ENCODE data around the gene NDST1.

The NDST1 gene

DNA sequence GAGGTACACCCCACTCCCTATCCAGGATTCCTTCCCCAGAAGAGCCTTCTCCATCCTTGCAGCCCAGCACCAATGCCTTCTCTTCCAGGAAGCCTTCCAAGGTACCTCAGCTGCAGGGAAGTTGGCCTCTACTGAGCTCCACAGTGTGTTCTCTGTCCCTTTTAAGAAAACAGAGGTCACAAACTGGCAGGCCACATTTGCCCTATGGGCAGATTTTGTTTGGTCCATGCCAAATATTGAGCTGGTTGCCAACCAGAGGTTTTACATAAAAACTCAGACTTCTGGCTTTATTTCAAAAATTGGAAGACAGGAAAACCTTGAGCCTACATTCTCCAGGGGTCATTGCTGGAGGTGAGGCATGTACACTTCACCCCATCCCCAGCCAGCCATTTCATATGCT is 9.0 kb upstream of the NDST1 start:
- ChIA-PET POLR2A (ENCODE audit: low non-redundant PET) (no interaction called here), CTCF (interaction anchor here (0.6 to 2.2 kb wide), 2 partner anchors 19 to 40 kb away, joined by 3 to 7 read pairs; no protein-coding TSS in a partner anchor)
- TF ChIP-seq CTCF (conservative IDR thresholded peaks at IDR 0.05; ENCODE audit: low read depth): no peak
- H3K27ac ChIP-seq: peak overlapping the region; percentile 97
- no peak for DNase-seq (ENCODE audit: low spot score)

DNA sequence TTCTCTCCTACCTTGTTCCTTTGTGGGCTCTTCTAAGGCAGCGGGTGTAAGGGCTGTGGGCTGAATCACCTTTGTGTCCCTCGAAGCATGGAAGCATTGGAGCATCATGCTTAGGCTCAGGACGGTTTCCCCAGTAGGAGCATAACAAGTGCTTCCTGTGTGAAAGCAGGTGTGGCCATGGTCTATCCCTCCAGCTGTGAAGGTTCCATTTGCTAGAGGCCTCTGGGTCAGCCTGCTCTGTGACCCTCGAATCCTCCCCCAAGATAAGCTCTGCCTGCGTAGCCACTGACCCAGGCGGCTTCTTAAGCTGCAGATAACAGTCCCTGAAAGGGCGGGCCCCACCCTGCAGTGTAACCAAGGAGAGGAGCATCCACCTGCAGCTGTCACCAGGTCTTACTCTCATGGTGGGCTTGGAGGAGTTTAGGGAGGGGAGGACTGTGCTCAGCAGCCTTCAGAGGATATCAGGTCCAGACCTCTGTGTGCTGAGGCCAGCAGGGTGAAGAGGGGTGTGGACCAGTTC is 8.4 kb upstream of the NDST1 start:
- no peak for TF ChIP-seq CTCF (conservative IDR thresholded peaks at IDR 0.05; ENCODE audit: low read depth)
- no peak for DNase-seq (ENCODE audit: low spot score)
- ChIA-PET POLR2A (ENCODE audit: low non-redundant PET) (no interaction called here), CTCF (interaction anchor here (0.6 to 2.2 kb wide), 3 partner anchors 18 to 464 kb away, joined by 3 to 7 read pairs (median 3); no protein-coding TSS in a partner anchor)
- H3K27ac ChIP-seq: peak overlapping the region; percentile 97

DNA sequence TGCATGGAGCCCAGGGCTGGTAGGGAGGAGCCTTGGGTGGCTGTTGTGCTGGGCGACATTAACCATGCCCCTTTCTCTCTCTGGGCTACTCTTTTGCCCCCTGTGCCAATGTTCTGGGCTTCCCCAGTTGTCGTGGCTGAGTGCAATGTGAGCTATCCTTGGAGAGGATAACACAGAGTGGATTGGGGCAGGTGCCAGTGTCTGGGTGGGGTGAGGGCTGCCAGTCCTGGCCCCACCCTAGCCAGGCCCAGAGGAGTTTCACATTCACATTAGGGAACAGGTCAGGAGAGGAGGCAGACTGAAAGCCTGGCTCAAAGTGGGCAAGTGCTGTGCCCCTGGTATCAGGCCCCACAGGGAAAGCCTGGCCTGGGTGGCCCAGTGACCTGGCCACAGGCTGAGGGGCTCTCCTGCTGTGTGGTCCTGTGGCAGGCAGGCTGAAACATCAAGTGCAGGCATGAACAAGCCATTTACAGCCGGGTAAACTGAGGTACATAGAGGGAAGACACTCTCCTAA is 7.5 kb upstream of the NDST1 start:
- no peak for DNase-seq (ENCODE audit: low spot score)
- H3K27ac ChIP-seq: peak overlapping the region; percentile 97
- CTCF ChIA-PET: interaction anchor here (0.5 kb wide), 1 partner anchor 584 kb away, joined by 7 read pairs; no protein-coding TSS in a partner anchor
- POLR2A ChIA-PET (ENCODE audit: low non-redundant PET): no interaction called here
- TF ChIP-seq CTCF (conservative IDR thresholded peaks at IDR 0.05; ENCODE audit: low read depth): no peak

DNA sequence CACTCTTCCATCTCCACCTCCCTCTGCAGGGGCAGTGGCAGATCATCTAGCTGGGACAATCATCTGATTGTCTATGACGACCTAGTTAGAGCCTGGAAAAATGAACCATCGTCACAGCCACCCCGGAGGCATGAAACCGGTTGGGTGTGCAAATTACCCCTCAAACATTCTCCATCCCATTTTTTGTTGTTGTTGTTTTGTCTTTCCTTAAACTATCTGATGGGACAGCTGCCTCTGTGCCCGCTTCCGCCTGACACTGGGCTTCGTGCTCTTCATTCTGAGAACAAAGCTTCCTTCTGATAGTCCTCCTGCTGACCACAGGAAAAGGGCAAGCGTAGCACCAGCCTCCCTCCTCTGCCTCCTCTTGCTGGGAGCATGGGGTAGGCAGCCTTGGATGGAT is 7.0 kb upstream of the NDST1 start:
- CTCF ChIA-PET: interaction anchor here (0.5 kb wide), 1 partner anchor 584 kb away, joined by 7 read pairs; no protein-coding TSS in a partner anchor
- peak overlapping the region; percentile 97 for H3K27ac ChIP-seq
- TF ChIP-seq CTCF (conservative IDR thresholded peaks at IDR 0.05; ENCODE audit: low read depth): no peak

DNA sequence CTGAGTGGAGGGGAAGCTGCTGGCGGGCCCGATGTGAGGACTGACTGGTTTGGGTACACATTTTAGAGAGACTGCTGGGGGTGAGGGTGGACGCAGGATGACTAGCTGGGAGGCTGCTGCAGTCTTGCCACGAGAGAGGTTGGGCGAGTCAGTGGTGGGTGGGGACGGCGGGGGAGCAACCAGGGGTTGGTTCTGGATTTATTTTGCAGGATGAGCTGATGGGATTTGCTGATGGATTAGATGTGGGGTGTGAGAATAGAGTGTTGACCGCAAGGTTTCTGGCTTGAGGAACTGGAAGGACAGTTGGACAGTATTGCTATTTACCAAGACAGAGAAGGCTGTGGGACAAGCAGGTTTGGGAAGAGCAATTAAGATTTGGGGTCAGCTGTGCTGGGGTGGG is 5.8 kb upstream of the NDST1 start:
- DNase-seq (ENCODE audit: low spot score): no peak
- ChIA-PET POLR2A (ENCODE audit: low non-redundant PET) (no interaction called here), CTCF (interaction anchor here (1.2 kb wide), 1 partner anchor 8 kb away, joined by 3 read pairs; no protein-coding TSS in a partner anchor)
- TF ChIP-seq CTCF (conservative IDR thresholded peaks at IDR 0.05; ENCODE audit: low read depth): no peak
- H3K27ac ChIP-seq: peak overlapping the region; percentile 97

More for the DNA sequence above, 7.0 kb upstream of the NDST1 start:
- no peak for DNase-seq (ENCODE audit: low spot score)
- POLR2A ChIA-PET (ENCODE audit: low non-redundant PET): no interaction called here

GRCh38 chr5:150502847-150503246 is 5.1 kb upstream of the NDST1 start:
- DNase-seq (ENCODE audit: low spot score): no peak
- POLR2A ChIA-PET (ENCODE audit: low non-redundant PET): no interaction called here
- peak overlapping the region; percentile 97 for H3K27ac ChIP-seq
- CTCF ChIA-PET: no interaction called here
- no peak for TF ChIP-seq CTCF (conservative IDR thresholded peaks at IDR 0.05; ENCODE audit: low read depth)
